Peyer's patch (tissue), 4 donors: Measurements from ENCODE around the gene FUNDC2. TPM values are rescaled to one million over a fixed set of nuclear protein-coding genes. Genes with fewer than 3 reads are reported as not detected.

Source experiments
- DNase-seq, 3 donors: peaks; one replicate each; pipeline ENCODE4 v3.0.0-alpha.2; 2017 to 2019
- H3K27ac ChIP-seq, 4 donors: fragments of 200-600 bp; sonication (generic); one replicate each; pipeline ENCODE4 v1.5.1; 2016 to 2019
- H3K27me3 ChIP-seq, 2 donors: fragments of 200-600 bp; sonication (generic); one replicate each; pipeline ENCODE4 v1.5.1; 2019
- H3K36me3 ChIP-seq, 3 donors: fragments of 200-600 bp; sonication (generic); one replicate each; pipeline ENCODE4 v1.5.1; 2016 to 2019
- H3K4me1 ChIP-seq, 4 donors: fragments of 200-600 bp; sonication (generic); one replicate each; pipeline ENCODE4 v1.5.1; 2016 to 2019
- H3K4me3 ChIP-seq, 4 donors: fragments of 200-600 bp; sonication (generic); 1 replicate in 3 of 4; 2 replicates in 1 of 4; pipeline ENCODE4 v1.5.1; 2016 to 2019; ENCODE audit warnings: mild to moderate bottlenecking in 1 of 4
- H3K9me3 ChIP-seq, 4 donors: fragments of 200-600 bp; sonication (generic); one replicate each; pipeline ENCODE4 v1.5.1; 2016 to 2019; ENCODE audit warnings: mild to moderate bottlenecking in 1 of 4
- CTCF ChIP-seq, 6 experiments: fragments of 450-650 bp in 4 of 6; fragments of 200-600 bp in 2 of 6; sonication (generic) in 1 of 6; IDR thresholded peaks; one replicate each; pipeline ENCODE4 v1.5.1; 2017 to 2019; ENCODE audit warnings: antibody characterized with exemption in 6 of 6, mild to moderate bottlenecking in 3 of 6, moderate library complexity in 1 of 6
- POLR2A ChIP-seq, 2 donors: fragments of 450-650 bp; IDR thresholded peaks; one replicate each; pipeline ENCODE4 v1.5.1; 2017; ENCODE audit warnings: antibody characterized with exemption in 2 of 2, mild to moderate bottlenecking in 2 of 2, moderate library complexity in 2 of 2
- total RNA-seq, 4 donors: library from RNA; depleted of rRNA; stranded (reverse); fragments of >200 nt; gene quantifications; one replicate each; pipeline ENCODE4 v1.1.0, GENCODE V29; 2016

The FUNDC2 gene
- total RNA-seq = 10 to 100 TPM; 20.7 to 41.7 (median 35.1) TPM

GRCh38 chrX:155026727-155027508 is at the start of gene FUNDC2:
TSS of gene FUNDC2 (plus strand) at chrX:155026844. CDS start at chrX:155026939, 95 bp downstream.
- no peaks in the 10 kb centered on the region for H3K36me3 ChIP-seq
- H3K4me1 ChIP-seq = peaks cover 0 to 9% (median 0%) of the 10 kb centered on the region in 4 donors
- no peaks in the 10 kb centered on the region for H3K27me3 ChIP-seq
- peak within 1 kb of the TSS; percentile 55 to 73 (median 64) for H3K4me3 ChIP-seq
- TF ChIP-seq POLR2A (IDR thresholded peaks at IDR 0.05) (peak; percentile 47 to 63), CTCF (IDR thresholded peaks at IDR 0.05) (no peak)
- H3K27ac ChIP-seq = peak within 1 kb of the TSS; percentile 90 to 99 (median 97)
- H3K9me3 ChIP-seq = no peaks in the 10 kb centered on the region
- DNase-seq = peak; percentile 88 to 97 (median 91)

- H3K27ac ChIP-seq = no peak overlapping the region
- no peak for DNase-seq
- no peaks in the 10 kb centered on the region for H3K27me3 ChIP-seq
- TF ChIP-seq CTCF (IDR thresholded peaks at IDR 0.05) = no peak
- no peak for TF ChIP-seq POLR2A (IDR thresholded peaks at IDR 0.05)
- H3K4me3 ChIP-seq = no peak overlapping the region
- no peaks in the 10 kb centered on the region for H3K9me3 ChIP-seq
- H3K4me1 ChIP-seq = no peaks in the 10 kb centered on the region
- no peaks in the 10 kb centered on the region for H3K36me3 ChIP-seq
Observed at GRCh38 chrX:154979629-154980028, 47.0 kb upstream of the FUNDC2 start.

GRCh38 chrX:154980330-154981115 is 46.1 kb upstream of the FUNDC2 start:
- Histone ChIP-seq H3K4me3 (peak overlapping the region in 2 of 4 donors; percentile 39 to 52), H3K4me1 (no peaks in the 10 kb centered on the region), H3K27me3 (no peaks in the 10 kb centered on the region), H3K27ac (no peak overlapping the region), H3K9me3 (no peaks in the 10 kb centered on the region), H3K36me3 (no peaks in the 10 kb centered on the region)
- DNase-seq = peak; percentile 65 to 91 (median 68)
- TF ChIP-seq POLR2A (IDR thresholded peaks at IDR 0.05) (no peak), CTCF (IDR thresholded peaks at IDR 0.05) (peak; percentile 12 to 82 (median 66))

GRCh38 chrX:154981116-154981411 is 45.6 kb upstream of the FUNDC2 start:
- no peaks in the 10 kb centered on the region for H3K9me3 ChIP-seq

More at GRCh38 chrX:154981116-154981411, 45.6 kb upstream of the FUNDC2 start:
- Histone ChIP-seq H3K27ac (no peak overlapping the region), H3K27me3 (no peaks in the 10 kb centered on the region), H3K4me1 (no peaks in the 10 kb centered on the region), H3K4me3 (peak overlapping the region in 2 of 4 donors; percentile 39 to 52), H3K36me3 (no peaks in the 10 kb centered on the region)
- DNase-seq = no peak
- TF ChIP-seq POLR2A (IDR thresholded peaks at IDR 0.05) (no peak), CTCF (IDR thresholded peaks at IDR 0.05) (no peak)
